ENCODE data around the gene ZNF558.

Gene ZNF558

DNA sequence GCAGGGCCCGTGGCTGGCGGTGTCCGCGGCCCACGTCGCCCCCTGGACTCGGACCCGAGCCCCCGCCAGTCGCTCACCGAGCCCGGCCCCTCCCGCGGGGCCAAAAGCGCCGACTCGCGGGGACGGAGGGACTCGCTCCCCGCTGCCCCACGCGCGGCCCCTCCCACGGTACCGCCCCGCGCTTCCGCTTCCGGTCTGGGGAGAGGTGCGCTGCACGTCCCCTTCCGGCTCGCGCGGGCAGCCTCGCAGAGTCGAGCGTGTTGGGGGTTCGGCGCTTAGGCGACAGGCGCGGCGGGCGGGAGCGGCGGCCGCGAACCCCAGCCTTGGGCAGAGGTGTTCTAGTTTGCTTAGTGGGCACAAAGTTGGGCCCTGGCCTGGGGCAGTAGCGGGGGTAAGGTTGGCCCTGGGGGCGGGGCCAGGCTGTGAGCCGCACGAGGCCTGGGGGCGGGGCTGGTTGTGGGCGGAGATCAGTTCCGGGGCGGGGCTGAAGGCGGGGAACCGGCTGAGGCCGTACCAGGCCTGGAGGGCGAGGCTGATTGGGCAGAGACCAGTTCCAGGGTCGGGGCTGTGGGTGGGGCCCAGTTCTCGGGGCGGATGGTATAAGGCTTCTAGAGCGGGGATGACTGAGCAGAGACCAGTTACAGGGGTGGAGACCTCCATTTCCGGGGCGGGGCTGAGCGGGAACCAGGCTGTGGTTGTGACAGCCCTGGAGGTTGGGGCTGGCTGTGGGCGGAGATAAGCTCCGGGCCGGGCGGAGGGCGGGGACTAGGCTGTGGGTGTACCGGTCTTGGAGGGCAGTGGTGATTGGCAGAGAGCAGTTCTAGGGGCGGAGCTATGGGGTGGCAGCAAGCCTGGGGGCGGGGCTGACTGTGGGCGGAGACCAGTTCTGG is at the start of gene ZNF558, which contains the start of gene MBD3L1:
ZNF558 (minus strand) TSS at position 173 of the 890 bp plus-strand sequence. CDS start 9,645 bp downstream, outside the sequence.
MBD3L1 (plus strand) TSS at position 246 of the 890 bp plus-strand sequence. CDS start 10,302 bp downstream, outside the sequence.
- DNase-seq (ENCODE audit: low read depth): peak; percentile 93

DNA sequence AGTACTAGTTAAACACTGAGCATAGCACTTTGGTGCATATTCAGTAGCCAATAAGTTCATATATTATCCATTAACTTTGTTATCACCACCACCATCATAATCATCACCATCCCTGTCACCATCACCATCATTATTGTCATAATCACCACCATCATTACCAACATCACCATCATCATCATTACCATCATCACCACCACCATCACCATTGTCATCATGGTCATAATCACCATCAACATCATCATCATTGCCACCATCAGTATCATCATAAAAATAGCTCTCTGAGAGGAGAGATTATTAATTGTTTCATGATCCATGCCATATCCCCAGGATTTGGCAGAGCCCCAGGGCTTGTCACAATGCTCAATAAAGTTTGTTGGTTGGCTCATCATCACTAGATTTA is 49.4 kb upstream of the ZNF558 start:
- DNase-seq (ENCODE audit: low read depth): no peak

DNA sequence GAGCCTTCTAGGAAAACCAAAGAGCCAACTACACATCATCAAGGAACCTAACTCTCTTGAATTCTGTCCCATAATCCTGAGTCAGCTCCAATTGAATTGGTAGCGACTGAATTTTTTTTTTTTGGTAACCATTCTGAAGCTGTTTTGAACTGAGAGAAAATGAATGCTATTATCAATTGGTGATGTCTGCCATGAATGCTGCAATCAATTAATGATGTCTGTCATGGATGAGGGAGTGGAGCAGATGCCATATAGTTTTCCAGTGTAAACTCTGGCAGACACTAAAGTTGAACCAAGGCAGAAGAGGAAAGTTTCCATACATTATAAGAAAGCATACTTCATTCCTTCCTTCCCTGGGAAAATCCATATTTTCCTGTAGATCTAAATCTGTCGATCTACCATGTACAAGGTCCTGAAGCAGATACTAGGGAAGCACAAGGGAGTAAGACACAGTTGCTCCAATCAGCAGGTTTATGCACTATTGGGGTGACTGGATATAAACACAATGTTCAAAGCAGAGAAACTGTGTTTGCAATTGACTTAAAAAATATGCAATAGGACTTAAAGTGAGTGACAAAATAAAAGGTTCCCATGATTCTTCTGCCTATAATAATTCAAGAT is 48.9 kb upstream of the ZNF558 start:
- DNase-seq (ENCODE audit: low read depth): no peak

DNA sequence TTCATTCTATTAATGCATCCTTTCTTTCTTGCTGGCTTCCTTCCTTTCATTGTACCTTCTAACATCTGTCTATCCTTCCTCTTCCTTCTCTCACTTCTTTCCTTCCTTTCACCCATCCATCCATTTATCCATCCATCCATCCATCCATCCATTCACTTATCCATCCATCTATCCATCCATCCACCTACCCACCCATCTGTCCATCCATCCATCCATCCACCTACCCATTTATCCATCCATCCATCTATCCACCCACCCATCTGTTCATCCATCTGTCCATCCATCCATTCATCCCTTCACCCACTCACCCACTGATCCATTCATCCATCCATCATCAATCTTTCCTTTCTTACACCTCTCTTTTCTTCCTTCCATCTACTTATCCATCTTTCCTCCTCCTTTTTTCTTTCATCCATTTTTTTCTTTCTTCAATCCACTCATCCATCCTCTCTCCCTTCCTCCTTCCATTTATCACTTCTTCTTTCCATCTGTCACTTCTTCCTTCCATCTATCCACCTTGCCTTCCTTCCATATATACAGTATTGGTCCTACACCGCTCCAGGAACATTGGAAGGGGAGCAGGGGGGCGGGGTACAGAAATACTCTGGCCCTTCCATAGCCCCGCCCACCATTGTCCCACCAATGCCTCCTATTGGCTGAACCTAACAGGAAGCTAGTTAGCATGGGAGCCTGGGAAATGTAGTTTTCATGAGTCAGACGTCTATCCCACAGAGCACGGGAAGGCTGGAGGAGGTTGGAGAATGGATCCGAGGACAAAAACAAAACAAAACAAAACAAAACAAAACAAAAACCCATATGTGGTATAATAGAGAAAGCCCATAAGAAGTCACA is 46.0 kb upstream of the ZNF558 start:
- peak; percentile 10 for DNase-seq (ENCODE audit: low read depth)

DNA sequence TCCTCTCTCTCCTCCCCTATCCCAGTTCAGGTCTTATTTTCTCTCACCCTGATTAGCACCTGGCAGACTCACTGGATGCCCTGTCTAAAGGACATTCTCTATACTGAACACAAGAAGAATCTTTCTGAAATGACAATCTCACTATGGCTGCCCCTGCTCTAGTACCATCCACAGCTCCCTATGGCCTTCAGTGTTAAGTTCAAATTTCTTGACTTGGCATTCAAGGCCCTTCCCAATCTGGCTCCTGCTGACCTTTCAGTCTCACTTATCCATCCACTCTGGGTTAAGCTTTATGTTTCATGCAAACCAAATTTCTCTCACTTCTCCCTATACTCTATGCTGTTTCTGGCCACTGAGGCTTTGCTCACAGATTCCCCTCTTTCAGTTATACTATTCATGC is 34.2 kb upstream of the ZNF558 start:
- DNase-seq (ENCODE audit: low read depth): no peak

DNA sequence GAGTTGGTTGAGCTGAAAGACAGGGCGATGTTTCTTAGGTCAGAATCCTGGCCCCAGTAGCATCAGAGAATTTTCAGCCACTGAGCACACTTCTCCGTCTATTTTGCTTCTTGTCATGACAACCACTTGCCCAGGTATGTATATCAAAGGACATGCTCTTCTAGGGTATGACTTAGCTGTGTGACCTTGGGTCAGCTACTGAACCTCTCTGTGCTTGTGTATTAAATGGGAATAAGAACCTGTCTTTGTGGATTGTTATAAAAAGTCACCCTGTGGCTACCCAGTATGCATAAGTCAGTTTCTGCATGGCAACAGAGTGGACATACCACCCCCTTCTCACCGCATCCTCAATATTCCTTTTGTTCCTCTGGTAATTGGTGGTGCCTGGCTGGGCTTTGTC is 26.2 kb upstream of the ZNF558 start:
- DNase-seq (ENCODE audit: low read depth): no peak

DNA sequence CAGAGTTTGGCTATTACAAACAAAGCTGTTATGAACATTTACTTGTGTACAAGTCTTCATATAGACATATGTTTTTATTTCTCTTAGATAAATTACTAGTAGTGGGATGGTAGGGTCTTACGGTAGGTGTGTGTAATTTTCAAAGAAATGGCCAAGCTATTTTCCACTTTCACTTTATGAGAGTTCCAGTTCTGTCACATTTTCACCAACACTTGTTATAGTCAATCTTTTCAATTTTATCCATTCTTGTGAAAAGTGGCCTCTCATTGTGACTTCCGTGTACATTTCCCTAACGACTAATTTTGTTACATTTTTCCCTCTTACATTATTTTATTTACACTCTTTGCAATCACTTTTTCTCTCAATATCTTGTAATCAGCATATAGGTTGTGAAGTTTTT is 18.4 kb upstream of the ZNF558 start:
- DNase-seq (ENCODE audit: low read depth): no peak

DNA sequence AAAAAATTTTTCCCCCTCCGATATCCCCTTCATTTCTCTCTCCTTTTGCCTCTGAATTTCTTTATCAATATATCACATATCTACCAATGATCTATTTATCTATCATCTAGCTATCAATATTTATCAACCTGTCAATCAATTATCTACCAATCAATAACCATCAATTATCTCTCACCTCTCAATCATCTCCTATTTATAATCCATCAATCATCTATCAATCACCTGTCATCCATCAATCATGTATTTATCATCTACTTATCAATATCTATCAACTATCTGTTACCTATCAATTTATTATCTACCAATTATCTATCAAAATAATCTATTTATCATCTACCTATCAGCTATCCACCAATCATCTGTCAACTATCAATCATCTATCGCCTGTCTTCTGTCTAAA is 17.1 kb upstream of the ZNF558 start:
- no peak for DNase-seq (ENCODE audit: low read depth)

DNA sequence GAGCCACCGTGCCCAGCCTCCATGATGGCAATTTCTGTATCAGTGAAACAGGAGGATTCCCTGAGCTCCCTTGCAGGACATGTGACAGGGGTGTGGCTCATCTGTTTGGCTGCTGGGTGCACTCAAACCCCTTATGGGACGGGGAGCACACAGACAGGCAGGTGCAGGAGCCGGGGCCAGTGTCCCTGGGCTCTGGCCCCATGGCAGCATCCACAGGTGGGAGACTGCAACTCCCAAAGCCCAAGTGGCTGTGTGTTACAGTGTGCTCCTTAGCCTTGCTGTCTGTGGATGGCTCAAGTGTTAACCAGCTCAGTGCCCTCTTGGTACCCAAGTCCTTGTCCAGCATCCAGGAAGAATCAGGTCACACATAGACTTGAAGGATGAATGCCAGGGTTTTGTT is 14.7 kb upstream of the ZNF558 start:
- DNase-seq (ENCODE audit: low read depth): no peak

DNA sequence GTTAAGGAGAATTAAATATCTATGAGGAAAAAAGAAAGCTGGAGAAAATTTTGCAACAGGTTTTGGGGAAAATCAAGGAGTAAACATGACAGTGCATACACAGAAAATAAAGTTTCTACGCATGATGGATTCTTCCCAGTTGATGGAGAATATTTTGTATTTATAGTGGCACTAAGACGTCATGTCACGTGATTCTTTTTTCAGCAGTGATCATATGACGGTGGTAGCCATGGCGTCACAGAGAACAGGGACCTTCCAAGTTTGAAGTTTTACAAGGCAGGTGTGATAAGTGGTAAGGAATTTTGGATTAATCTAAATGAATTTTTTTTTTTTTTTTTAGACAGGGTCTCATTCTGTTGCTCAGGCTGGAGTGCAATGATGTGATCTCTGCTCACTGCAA is 8.6 kb upstream of the ZNF558 start:
- DNase-seq (ENCODE audit: low read depth): no peak

DNA sequence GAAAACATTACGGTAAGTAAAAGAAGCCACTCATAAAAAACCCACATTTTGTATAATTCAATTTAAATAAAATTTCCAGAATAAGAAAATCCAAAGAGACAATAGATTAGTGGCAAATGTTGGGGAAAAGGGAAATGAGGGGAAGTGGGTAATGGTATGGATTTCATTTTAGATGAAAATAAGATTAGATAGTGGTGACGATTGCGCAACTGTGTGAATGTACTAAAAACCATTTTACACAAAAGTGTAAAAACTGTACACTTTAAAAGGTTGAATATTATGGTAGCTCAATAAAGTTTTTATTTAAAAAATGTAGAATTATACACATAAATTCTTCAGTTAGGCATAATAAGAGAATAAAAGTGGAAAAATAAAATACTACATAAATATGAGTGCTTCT is 3.8 kb upstream of the ZNF558 start:
- DNase-seq (ENCODE audit: low read depth): no peak

DNA sequence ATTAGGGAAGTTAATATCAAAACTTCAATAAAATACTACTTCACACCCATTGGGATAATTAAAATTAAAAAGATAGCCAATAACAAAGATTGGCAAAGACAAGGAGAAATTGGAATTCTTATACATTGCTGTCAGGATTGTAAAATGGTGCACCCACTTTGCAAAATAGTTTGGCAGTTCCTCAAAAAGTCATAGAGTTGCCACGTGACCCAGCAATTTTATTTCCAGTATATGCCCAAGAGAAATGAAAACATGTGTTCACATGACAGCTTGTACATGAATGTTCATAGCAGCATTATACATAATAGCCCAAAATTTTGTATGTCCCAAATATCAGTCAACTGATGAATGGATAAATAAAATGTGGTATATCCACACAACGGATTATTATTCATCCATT is 3.3 kb upstream of the ZNF558 start:
- DNase-seq (ENCODE audit: low read depth): no peak

DNA sequence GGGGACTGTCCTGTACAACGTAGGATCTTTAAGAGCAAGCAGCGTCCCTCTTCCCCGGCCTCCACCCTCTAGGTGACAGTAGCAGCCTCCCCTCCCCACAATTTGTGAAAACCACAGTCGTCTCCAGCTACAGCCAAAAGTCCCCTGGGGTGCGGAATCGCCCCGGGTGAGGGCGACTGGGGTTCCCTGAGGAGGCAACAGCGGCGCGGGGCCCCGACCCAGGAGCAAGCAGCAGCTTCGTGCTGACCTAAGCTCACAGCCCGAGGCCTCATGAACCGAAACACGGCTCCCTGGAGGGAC is 322 bp downstream of the ZNF558 start:
- DNase-seq (ENCODE audit: low read depth): no peak

DNA sequence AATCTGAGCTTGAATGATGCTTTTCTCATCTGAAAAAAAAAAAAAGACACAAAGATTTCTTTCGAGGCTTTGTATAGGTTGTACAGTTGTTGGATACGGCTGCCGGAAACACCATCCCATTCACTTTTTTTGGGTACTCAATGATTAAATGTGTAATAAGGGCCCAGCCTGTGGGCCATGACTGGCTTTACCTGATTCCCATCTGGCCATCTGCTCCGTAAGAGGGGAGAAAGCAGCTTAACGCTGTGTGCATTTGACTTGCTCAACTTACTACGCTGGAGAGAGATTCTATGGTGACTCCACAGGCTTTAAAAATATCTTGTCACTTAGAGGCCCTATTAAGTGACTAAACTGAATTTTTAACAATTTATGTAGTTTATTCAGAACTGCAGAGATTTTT is 731 bp downstream of the ZNF558 start:
- no peak for DNase-seq (ENCODE audit: low read depth)

DNA sequence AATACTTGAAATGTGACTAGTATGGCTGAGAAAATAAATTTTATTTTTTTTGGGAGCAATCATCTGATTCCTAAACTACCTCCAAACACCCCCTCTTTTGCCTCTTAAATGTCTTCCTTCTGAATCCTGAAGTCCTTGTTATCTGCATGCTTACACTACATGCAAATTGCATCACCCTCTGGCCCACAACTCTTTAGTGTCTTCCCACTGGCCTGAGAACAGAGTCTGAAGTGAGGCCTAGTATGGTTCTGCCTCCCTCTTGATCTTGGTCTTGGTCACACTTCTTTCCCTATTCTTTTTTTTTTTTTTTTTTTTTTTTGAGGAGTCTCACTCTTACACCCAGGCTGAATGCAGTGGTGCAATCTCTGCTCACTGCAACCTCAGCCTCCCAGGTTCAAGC is 4.8 kb downstream of the ZNF558 start:
- no peak for DNase-seq (ENCODE audit: low read depth)

DNA sequence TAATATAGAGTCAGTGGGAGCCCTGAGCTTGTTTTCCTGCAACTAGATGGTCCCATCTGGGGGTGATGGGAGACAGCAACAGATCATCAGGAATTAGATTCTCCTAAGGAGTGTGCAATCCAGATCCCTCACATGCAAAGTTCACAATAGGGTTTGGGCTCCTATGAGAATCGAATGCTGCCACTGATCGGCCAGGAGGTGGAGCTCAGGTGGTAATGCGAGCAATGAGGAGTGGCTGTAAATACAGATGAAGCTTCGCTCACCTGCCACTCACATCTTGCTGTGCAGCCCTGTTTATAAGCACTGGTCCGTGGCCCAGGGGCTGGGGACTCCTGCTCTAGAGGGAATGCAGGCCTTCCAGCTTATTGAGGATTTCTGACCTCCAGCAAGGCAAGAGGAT is 5.7 kb downstream of the ZNF558 start:
- DNase-seq (ENCODE audit: low read depth): no peak

DNA sequence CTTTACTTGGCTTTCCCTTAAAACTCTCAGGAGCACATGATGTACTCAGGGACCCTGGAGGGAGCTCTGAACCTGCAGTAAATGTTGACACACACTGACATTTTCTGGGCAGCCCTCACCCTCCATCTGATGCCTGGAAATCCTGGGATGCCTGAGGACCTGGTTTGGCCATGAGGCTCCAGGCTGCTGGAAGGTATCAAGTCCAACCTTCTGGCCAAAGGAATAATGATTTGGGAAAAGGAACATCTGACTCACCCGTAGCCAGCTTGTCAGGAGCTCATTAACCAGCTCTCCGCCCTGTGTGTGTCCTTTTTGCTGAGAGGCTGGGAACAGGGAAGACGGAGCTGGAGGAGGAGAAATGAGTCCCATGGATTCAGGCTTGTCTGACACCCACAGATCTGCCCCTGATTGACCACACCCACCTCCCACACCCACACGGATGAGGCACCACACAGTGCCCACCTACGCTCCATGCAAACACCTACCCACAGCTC is 10.3 kb downstream of the ZNF558 start:
- no peak for DNase-seq (ENCODE audit: low read depth)

DNA sequence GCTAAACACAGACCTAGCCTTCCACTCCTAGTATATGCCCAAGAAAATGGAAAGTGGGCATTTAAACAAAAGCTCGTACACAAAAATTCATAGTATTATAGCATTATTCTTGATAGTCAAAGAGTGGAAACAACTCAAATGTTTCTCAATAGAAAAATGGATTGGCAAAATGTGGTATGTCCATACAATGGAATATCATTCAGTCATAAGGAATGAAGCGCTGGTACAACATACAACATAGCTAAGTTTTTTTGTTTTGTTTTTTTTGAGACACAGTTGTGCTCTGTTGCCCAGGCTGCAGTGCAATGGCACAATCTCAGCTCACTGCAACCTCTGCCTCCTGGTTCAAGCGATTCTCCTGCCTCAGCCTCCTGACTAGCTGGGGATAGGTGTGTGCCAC is 11.9 kb downstream of the ZNF558 start:
- DNase-seq (ENCODE audit: low read depth): no peak

DNA sequence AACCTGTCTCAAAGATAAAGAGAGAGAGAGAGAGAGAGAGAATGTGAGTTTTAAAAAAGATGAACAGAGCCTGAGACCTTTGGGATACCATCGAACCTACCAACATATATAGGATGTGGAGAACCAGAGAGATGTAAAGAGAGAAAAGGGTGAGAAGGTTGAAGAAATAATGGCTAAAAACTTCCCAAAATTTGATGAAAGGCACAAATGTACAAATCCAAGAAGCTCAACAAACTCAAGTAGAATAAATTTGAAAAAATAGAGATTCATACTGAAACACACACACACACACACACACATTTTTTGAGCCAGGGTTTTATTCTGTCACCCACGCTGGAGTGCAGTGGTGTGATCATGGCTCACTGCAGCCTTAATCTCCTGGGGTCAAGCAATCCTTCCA is 16.3 kb downstream of the ZNF558 start:
- no peak for DNase-seq (ENCODE audit: low read depth)

DNA sequence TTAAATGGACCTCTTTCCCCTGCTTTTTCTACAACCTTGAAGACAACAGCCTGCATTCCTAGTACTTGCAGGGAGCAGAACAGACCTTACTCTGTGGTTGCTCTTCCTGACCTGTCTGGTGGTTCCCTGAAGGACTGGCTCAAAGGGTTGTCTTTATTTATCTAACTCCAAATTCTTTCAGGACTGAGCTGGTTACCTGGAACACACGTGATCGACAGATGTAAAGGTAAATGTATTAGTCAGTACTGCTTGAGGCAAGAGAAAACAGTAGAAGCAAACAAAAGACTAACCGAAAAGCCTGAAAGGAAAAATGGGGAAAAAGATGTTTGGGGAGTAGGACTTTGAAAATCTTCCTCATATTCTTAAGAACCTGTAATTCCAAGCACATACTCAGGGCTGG is 17.9 kb downstream of the ZNF558 start:
- no peak for DNase-seq (ENCODE audit: low read depth)

DNA sequence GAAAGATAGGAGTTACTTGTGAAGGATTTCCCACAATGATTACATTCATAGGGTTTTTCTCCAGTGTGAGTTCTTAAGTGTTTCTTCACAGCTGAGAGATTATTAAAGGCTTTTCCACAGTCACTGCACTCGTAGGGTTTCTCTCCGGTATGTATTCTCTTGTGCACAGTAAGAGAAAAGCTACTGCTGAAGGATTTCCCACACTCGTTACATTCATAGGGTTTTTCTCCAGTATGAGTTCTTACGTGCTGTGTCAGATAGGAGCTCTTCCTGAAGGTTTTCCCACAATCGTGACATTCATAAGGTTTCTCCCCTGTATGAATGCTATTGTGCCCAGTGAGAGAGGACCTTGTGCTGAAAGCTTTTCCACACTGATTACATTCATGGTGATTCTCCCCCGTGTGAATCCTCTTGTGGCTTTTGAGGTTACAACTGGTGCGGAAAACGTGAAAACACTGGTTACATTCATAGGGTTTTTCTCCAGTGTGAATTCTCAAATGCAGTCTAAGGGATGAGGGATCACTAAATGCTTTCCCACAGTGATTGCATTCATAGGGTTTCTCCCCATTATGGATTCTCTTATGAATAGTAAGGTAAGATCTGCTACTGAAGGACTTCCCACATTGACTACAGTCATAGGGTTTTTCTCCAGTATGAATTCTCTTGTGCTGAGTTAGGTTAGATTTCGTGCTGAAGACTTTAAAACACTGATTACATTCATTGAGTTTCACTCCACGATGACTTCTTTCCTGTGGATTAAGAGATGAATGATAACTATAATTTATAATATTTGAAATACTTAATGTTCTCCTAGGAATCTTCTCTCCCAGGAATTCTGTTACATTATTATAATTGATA is 20.6 kb downstream of the ZNF558 start:
- peak; percentile 18 for DNase-seq (ENCODE audit: low read depth)

DNA sequence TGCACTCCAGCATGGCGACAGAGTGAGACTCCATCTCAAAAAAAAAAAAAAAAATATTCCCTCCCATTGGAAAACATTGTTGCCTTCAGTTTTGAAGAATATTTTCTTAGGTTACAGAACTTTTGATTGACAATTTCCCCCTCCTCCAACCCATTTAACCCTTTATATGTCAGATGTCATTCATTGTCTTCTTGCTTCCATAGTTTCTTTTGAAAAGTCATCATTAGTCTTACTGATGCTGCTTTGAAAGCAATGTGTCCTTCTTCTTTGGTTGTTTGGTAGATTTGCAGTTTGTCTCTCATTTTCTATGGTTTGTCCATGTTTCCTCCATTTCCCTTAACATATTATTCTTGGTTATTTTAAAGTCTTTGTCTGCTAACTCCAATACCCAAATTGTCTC is 25.4 kb downstream of the ZNF558 start:
- no peak for DNase-seq (ENCODE audit: low read depth)

All from ELR (cell line).